GM12865 (cell line): Measurements from ENCODE around the gene CLTA.

Experiments
- DNase-seq: peaks from one replicate; pipeline ENCODE4 v3.0.0; 2010; ENCODE audit warnings: low read depth
- H3K4me3 ChIP-seq: 2 replicates; pipeline ENCODE4 v1.5.1; 2011; ENCODE audit warnings: mild to moderate bottlenecking, low read depth, low read length, control low read depth
- CTCF ChIP-seq: IDR thresholded peaks from 2 replicates; pipeline ENCODE4 v1.5.1; 2011; ENCODE audit warnings: low read length, control low read depth, low read depth, inconsistent platforms; ENCODE audit not compliant: insufficient read depth; ENCODE audit errors: missing control alignments

Gene CLTA

GRCh38 chr9:36191290-36191645 lies 547 bp downstream of the CLTA start:
- TF ChIP-seq CTCF = no peak
- peak overlapping the region; percentile 68 for H3K4me3 ChIP-seq
- DNase-seq = peak; percentile 60

- DNase-seq = no peak
- no peak for TF ChIP-seq CTCF
- peak overlapping the region; percentile 68 for H3K4me3 ChIP-seq
Measured at GRCh38 chr9:36191686-36192085, 965 bp downstream of the CLTA start.

GRCh38 chr9:36192196-36192595 lies 1.5 kb downstream of the CLTA start:
- peak overlapping the region; percentile 68 for H3K4me3 ChIP-seq
- DNase-seq = no peak
- TF ChIP-seq CTCF = no peak

- H3K4me3 ChIP-seq = peak overlapping the region; percentile 68
- DNase-seq = no peak
- no peak for TF ChIP-seq CTCF
Measured at GRCh38 chr9:36193023-36193422, 2.3 kb downstream of the CLTA start.

GRCh38 chr9:36194326-36195000 lies 3.7 kb downstream of the CLTA start:
- no peak for TF ChIP-seq CTCF
- no peak overlapping the region for H3K4me3 ChIP-seq
- no peak for DNase-seq

GRCh38 chr9:36204906-36205547 lies 14.3 kb downstream of the CLTA start:
- TF ChIP-seq CTCF = no peak
- no peak for DNase-seq
- H3K4me3 ChIP-seq = no peak overlapping the region

- no peak for DNase-seq
- TF ChIP-seq CTCF = no peak
- no peak overlapping the region for H3K4me3 ChIP-seq
Measured at GRCh38 chr9:36207016-36207415, 16.3 kb downstream of the CLTA start.
